Renal cortical epithelial cell (primary cell): ENCODE measurements around the gene ZNF135. TPM values are rescaled to one million over a fixed set of nuclear protein-coding genes. Genes with fewer than 3 reads are reported as not detected.

Experiments
- DNase-seq: peaks from one replicate; pipeline ENCODE4 v3.0.0-alpha.2; 2011; ENCODE audit warnings: low read depth
- total RNA-seq: library from RNA; depleted of rRNA; stranded (reverse); fragments of >200 nt; gene quantifications from 2 replicates; pipeline ENCODE4 v1.2.3, GENCODE V29; 2014

Gene ZNF135
- total RNA-seq, 1 donor from 2014 or later, result 7.7 TPM

DNA sequence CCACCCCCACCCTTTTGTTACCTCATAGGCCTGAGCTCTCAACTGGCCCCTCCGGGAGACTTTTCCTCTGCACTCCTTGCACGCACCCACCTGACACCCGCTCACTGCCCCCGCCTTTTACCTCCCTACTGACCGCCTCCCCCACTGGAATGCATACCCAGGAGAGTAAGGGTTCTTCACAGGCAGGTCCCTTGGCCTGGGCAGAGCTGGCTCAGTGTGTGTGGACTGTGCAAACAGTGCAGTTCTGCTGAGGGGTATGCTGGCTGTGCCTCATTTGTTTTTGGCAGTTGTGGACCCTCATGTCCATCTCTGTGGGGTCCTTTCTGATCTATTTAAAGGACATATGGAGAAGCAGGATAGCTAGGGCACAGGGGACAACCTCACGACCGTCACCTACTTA lies 34.0 kb downstream of the ZNF135 start:
- DNase-seq, result no peak

DNA sequence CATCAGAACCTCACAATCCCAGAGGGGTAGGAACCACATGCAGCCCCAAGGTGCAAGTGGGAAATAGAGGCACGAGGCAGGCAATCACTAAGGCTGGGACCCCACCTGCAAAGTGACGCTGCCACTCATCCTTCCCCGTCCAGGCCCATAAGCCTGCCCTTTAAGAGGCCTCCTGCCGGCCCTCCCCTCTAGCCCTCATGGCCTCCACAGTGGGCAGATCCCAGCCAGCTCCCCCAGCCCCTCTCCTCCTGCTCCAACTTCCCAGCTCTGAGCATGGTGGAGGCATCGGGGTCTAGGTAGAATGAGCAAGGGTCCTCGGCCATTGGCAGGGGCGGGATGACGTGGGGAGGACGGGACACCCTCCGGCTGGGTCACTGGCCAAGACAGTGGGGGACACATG lies 36.2 kb downstream of the ZNF135 start:
- DNase-seq, result no peak

DNA sequence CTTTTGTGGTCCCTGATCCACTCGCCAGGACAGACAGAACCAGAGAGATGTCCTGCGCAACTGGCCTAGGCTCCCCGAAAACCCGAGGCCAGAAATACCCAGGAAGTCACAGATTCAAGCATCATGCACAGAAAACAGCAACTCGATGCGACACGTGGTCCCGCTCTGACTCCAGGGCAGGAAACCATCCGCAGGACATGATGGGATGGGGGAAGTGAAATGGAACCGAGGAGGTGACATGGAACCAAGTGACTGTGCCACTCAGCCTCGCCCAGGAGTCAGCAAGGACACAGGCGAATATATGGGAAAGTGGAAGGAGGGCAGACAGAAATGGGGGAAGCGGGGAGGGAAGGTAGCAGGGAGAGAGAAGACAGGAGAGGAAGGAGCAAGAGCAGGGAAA lies 37.8 kb downstream of the ZNF135 start:
- DNase-seq, result no peak

GRCh38 chr19:58097349-58097748 lies 38.3 kb downstream of the ZNF135 start:
- DNase-seq, result no peak

DNA sequence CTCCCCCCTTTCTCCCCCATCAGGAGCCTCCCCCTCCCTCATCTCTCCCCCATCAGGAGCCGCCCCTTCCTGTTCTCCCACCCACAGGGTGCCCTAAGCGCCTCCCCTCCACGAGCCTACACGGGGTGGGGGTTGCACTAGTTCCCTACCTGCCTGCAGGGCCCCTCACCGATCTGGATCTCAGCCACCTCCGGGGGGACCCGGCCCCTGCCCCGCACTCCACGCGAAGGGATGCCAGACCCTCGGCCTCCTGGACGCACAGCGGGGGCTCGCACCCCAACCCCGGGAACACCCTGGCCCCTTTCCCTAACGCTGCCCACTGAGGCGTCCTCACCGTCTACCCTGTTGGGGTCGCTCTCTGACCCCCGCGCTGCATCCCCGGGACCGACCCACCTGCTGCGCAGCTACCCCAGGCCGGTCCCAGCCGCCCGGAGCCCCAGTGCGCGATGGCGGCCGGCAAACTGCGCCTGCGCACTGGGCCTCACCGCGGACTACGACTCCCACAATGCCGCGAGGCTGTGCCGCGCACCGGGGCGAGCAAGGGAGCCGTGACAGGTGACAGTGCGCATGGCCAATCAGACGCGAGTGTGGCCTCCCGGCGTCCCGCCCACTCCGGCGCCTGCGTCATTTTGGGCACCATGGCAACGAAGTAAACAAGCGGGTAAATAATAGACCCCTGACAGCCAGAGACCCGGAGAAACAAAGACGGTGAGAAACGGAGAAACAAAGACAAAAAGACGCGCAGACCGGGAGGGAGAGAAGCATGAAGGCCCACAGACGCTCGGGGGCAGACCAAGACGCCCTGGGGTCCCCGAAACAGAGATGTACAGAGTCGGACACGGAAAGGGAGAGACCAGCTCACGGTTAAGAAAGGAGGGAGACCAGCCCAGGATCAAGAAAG lies 38.9 kb downstream of the ZNF135 start, which contains the start of gene ZSCAN18:
TSS of gene ZSCAN18 (minus strand) at position 451 of the 901 bp plus-strand sequence. CDS start 7,964 bp downstream, outside the sequence.
- DNase-seq, result peak; percentile 86

GRCh38 chr19:58098682-58098998 lies 39.6 kb downstream of the ZNF135 start:
- DNase-seq, result no peak

- DNase-seq, result no peak
Observed at GRCh38 chr19:58107778-58108545, 48.9 kb downstream of the ZNF135 start.

GRCh38 chr19:58108546-58108817 lies 49.4 kb downstream of the ZNF135 start:
- DNase-seq, result no peak

GRCh38 chr19:58117841-58118575 lies 58.9 kb downstream of the ZNF135 start:
- no peak for DNase-seq

GRCh38 chr19:58118979-58119733 lies 60.1 kb downstream of the ZNF135 start:
- no peak for DNase-seq

Other genes starting within 250 kb of the ZNF135 start
- gene ZNF552, start 244.4 kb upstream of the ZNF135 start, total RNA-seq, result 11.8 and 17.7 TPM in 2 replicates
- 29.9 and 35.1 TPM in 2 replicates for gene ZNF587B, start 229.0 kb upstream of the ZNF135 start, total RNA-seq
- gene ZNF587, start 209.4 kb upstream of the ZNF135 start, total RNA-seq, result 29.0 and 75.3 TPM in 2 replicates
- gene ZNF814, start 170.2 kb upstream of the ZNF135 start, total RNA-seq, result 5.2 and 8.7 TPM in 2 replicates
- 8.3 and 28.5 TPM in 2 replicates for gene ZNF417, start 142.7 kb upstream of the ZNF135 start, total RNA-seq
- gene ZNF418, start 123.9 kb upstream of the ZNF135 start, total RNA-seq, result 3.6 and 7.2 TPM in 2 replicates
- gene ZNF256, start 111.6 kb upstream of the ZNF135 start, total RNA-seq, result 3.5 and 6.8 TPM in 2 replicates
- 0.15 TPM in 1 of 2 replicates, not detected in the other for gene C19orf18, start 84.7 kb upstream of the ZNF135 start, total RNA-seq
- 9.6 and 19.9 TPM in 2 replicates for gene ZNF606, start 56.5 kb upstream of the ZNF135 start, total RNA-seq
- gene ZSCAN1, start 25.3 kb upstream of the ZNF135 start, total RNA-seq, result not detected in 2 replicates
- gene ZSCAN18, start 38.9 kb downstream of the ZNF135 start, total RNA-seq, result 28.8 and 52.4 TPM in 2 replicates
- 13.0 and 21.8 TPM in 2 replicates for gene ZNF329, start 91.5 kb downstream of the ZNF135 start, total RNA-seq
- 15.9 and 22.6 TPM in 2 replicates for gene ZNF274, start 123.8 kb downstream of the ZNF135 start, total RNA-seq
- 53.8 and 73.3 TPM in 2 replicates for gene ZNF544, start 169.6 kb downstream of the ZNF135 start, total RNA-seq
- 4.2 and 10.9 TPM in 2 replicates for gene ZNF8, start 219.7 kb downstream of the ZNF135 start, total RNA-seq
- gene ERVK3-1, start 246.1 kb downstream of the ZNF135 start, total RNA-seq, result 37.3 and 37.6 TPM in 2 replicates